Smooth muscle cell (in vitro differentiated cells): Measurements from ENCODE around the gene PHRF1. TPM values are rescaled to one million over a fixed set of nuclear protein-coding genes. Genes with fewer than 3 reads are reported as not detected.

Experiments
- DNase-seq: peaks from one replicate; lab custom pipeline; 2025; ENCODE audit not compliant: unreplicated experiment; lab: John Stamatoyannopoulos, UW
- H2AFZ ChIP-seq: fragments of 200-600 bp; sonication (generic); 2 replicates; pipeline ENCODE4 v1.6.0; 2016; ENCODE audit warnings: antibody characterized with exemption, low read depth, mild to moderate bottlenecking
- H3F3A ChIP-seq: fragments of 200-600 bp; sonication (generic); 2 replicates; pipeline ENCODE4 v1.6.0; 2017; ENCODE audit warnings: antibody characterized with exemption, low read depth
- H3K27ac ChIP-seq: fragments of 200-600 bp; sonication (generic); 2 replicates; pipeline ENCODE4 v1.5.1; 2016; ENCODE audit warnings: low read depth, mild to moderate bottlenecking
- H3K27me3 ChIP-seq: fragments of 200-600 bp; sonication (generic); 2 replicates; pipeline ENCODE4 v1.6.1; 2016; ENCODE audit warnings: low read depth, mild to moderate bottlenecking
- H3K36me3 ChIP-seq: fragments of 200-600 bp; sonication (generic); 2 replicates; pipeline ENCODE4 v1.5.1; 2016; ENCODE audit warnings: low read depth
- H3K4me1 ChIP-seq: fragments of 200-600 bp; sonication (generic); 2 replicates; pipeline ENCODE4 v1.5.1; 2016; ENCODE audit warnings: low read depth
- H3K4me2 ChIP-seq: fragments of 200-600 bp; sonication (generic); 2 replicates; pipeline ENCODE4 v1.6.0; 2016; ENCODE audit warnings: mild to moderate bottlenecking
- H3K4me3 ChIP-seq: fragments of 200-600 bp; sonication (generic); 2 replicates; pipeline ENCODE4 v1.5.1; 2016; ENCODE audit warnings: mild to moderate bottlenecking
- H3K79me2 ChIP-seq: fragments of 200-600 bp; sonication (generic); 2 replicates; pipeline ENCODE4 v1.6.0; 2016; ENCODE audit warnings: low read depth, mild to moderate bottlenecking
- H3K9ac ChIP-seq: fragments of 200-600 bp; sonication (generic); 2 replicates; pipeline ENCODE4 v1.6.0; 2016; ENCODE audit warnings: low read depth
- H3K9me3 ChIP-seq: fragments of 200-600 bp; sonication (generic); replicated peaks from 2 replicates; pipeline ENCODE4 v1.5.1; 2016; ENCODE audit warnings: low read depth
- H4K20me1 ChIP-seq: fragments of 200-600 bp; sonication (generic); 2 replicates; pipeline ENCODE4 v1.6.0; 2016; ENCODE audit warnings: low read depth
- WGBS: methylation state at CpG from one replicate; pipeline ENCODE4 v1.1.7; 2016; ENCODE audit warnings: low lambda C conversion rate; 5-methylcytosine and 5-hydroxymethylcytosine counted together
- polyA plus RNA-seq: library from polyadenylated mRNA; unstranded; fragments of >200 nt; fragmentation: Nextera tagmentation; extraction: Ambion mirVana; gene quantifications from 2 replicates; pipeline ENCODE4 v1.2.1, GENCODE V29; 2016
- total RNA-seq: library from RNA; depleted of rRNA; stranded (reverse); fragments of >200 nt; gene quantifications from 2 replicates; pipeline ENCODE4 v1.2.3, GENCODE V29; 2014
- TF ChIP-seq, protein P1 (sequence below): fragments of 200-600 bp; sonication (generic); IDR thresholded peaks from 2 replicates; pipeline ENCODE4 v1.5.1; 2017; ENCODE audit warnings: borderline replicate concordance, mild to moderate bottlenecking, antibody characterized with exemption; ENCODE audit not compliant: insufficient read depth, poor library complexity, severe bottlenecking

PHRF1 gene
- total and polyA plus RNA-seq, 2 experiments from 2014 or later = 11.6 to 20.2 TPM

DNA sequence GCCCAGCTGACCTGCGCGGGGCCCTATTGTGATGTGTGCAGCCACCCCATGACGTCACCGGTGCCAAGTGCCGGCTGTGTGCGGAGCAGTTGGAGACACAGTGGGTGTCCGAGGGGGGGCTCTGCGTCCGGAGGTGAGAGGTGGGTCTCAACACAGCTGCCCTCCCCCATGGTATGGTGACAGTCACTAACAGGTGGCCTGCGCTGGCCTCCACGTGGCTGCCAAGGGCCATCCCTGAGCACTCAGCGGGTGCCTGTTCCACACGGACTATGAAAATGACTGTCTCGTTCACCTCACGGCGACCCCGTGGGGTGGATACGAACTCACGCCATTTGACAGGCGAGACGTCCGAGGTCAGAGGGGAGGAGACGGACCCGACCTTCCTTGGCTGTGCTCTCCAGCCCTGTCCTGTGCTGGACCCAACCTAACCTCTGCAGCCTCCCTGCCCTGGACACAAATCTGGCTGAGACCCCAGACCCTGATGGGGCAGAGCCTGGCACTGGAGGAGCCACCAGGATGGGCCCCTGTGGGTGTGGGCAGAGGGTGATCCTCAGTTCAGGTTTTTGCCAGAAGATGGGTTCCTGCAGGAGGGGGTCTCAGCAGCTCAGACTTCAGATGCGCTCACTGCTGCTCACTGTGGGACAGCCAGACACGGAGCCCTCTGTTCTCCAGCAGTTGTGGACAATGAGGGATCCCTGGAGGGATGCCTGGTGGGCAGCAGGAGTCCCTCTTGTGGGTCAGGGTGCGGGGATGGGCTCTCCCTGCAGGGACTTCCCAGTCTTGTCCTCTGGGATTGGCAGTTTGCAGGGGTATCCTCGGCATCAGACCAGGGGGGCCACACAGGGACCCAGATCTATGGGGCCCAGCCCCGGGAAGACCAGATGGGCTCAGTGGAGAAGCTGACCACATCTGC is 47.2 kb upstream of the PHRF1 start:
- Histone ChIP-seq H3K36me3 (no peaks in the 10 kb centered on the region), H3K4me3 (no peak overlapping the region), H3K27ac (no peak overlapping the region), H3K9ac (no peak overlapping the region), H3F3A (no peaks in the 10 kb centered on the region), H4K20me1 (peaks cover 30% of the 10 kb centered on the region), H2AFZ (no peak overlapping the region), H3K79me2 (peaks cover 8% of the 10 kb centered on the region), H3K9me3 (no peaks in the 10 kb centered on the region), H3K4me1 (no peaks in the 10 kb centered on the region), H3K27me3 (no peaks in the 10 kb centered on the region), H3K4me2 (no peak overlapping the region)
- WGBS = 90% methylated on average over 25 of the region's 29 CpGs
- TF ChIP-seq, protein P1, sequence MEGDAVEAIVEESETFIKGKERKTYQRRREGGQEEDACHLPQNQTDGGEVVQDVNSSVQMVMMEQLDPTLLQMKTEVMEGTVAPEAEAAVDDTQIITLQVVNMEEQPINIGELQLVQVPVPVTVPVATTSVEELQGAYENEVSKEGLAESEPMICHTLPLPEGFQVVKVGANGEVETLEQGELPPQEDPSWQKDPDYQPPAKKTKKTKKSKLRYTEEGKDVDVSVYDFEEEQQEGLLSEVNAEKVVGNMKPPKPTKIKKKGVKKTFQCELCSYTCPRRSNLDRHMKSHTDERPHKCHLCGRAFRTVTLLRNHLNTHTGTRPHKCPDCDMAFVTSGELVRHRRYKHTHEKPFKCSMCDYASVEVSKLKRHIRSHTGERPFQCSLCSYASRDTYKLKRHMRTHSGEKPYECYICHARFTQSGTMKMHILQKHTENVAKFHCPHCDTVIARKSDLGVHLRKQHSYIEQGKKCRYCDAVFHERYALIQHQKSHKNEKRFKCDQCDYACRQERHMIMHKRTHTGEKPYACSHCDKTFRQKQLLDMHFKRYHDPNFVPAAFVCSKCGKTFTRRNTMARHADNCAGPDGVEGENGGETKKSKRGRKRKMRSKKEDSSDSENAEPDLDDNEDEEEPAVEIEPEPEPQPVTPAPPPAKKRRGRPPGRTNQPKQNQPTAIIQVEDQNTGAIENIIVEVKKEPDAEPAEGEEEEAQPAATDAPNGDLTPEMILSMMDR = no peak
- DNase-seq = no peak

DNA sequence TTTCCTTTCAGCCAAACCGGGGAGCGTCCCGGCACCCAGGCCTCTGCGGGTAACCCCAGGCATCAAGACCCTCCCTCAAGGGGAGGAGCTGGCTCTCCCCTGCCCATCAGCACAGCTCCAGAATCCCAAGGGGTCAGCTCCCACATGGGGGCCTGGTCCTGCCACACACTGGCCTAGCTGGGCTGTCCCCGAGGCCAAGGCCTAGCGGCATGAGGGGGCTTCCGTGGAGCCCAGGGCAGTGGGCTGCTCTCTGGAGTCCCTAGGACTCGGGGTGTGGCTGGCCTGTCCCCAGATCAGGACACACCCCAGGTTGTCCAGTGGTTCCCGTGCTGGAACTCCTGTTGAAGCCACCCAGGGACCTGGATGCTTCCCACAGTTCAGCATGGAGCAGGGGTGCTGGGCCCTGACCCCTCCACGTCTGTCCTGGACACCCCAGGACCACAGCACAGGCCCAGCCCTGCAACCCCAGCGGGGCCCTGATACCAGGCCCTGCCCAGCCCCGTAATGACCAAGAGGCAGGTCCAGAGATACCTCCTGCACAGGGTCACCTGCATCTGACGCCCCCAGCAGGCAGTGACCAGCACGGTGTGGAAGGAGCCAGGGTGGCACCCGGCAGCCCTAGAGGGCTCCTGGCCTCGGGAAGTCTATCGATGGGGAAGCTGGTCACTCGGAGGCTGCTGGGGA is 46.4 kb upstream of the PHRF1 start:
- Histone ChIP-seq H3K27me3 (no peaks in the 10 kb centered on the region), H3K4me1 (no peaks in the 10 kb centered on the region), H3K4me2 (no peak overlapping the region), H3K36me3 (no peaks in the 10 kb centered on the region), H3K79me2 (peaks cover 16% of the 10 kb centered on the region), H3K4me3 (no peak overlapping the region), H2AFZ (no peak overlapping the region), H3F3A (no peaks in the 10 kb centered on the region), H3K27ac (no peak overlapping the region), H3K9ac (no peak overlapping the region), H4K20me1 (peaks cover 35% of the 10 kb centered on the region), H3K9me3 (no peaks in the 10 kb centered on the region)
- WGBS = 93% methylated on average over 18 of the region's 18 CpGs
- TF ChIP-seq, protein P1 = no peak
- DNase-seq = no peak

DNA sequence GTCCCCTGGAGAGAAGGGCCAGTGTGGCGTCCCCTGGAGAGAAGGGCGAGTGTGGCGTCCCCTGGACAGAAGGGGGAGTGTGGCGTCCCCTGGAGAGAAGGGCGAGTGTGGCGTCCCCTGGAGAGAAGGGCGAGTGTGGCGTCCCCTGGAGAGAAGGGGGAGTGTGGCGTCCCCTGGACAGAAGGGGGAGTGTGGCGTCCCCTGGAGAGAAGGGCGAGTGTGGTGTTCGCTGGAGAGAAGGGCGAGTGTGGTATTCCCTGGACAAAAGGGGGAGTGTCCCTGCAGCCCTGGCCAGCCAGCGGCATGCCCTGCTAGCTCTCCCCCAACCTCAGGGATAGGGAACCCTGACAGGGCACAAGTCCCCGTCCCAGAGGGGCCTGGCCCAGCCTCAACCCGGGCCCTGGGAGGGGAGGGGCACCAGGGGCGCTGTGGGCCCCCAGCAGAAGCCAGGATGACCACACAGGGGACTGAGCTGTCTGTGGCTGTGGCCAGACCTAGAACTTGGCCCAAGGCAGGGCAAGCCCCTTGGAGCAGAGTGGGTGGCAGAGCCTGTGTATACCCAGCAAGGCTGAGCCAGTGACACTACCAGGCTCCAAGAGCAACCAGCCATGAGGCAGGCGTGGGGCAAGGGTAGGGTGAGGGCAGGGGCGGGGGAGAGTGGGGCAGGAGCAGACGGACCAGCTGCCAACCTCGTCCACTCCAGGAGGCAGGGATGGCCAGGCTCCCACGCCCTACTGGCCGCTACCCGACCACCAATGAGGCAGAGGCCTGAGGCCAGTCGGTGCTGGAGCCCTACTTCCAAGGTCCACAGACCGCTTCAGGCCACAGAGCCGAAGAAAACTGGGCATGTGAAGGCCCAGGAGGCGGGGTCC is 45.1 kb upstream of the PHRF1 start:
- H3K27me3 ChIP-seq = no peaks in the 10 kb centered on the region
- H3K27ac ChIP-seq = no peak overlapping the region
- no peaks in the 10 kb centered on the region for H3K9me3 ChIP-seq
- no peak overlapping the region for H3K4me2 ChIP-seq
- no peaks in the 10 kb centered on the region for H3K4me1 ChIP-seq
- TF ChIP-seq, protein P1 = no peak
- no peaks in the 10 kb centered on the region for H3F3A ChIP-seq
- H2AFZ ChIP-seq = no peak overlapping the region
- peaks cover 35% of the 10 kb centered on the region for H4K20me1 ChIP-seq
- H3K4me3 ChIP-seq = no peak overlapping the region
- H3K79me2 ChIP-seq = peaks cover 16% of the 10 kb centered on the region
- no peaks in the 10 kb centered on the region for H3K36me3 ChIP-seq
- no peak overlapping the region for H3K9ac ChIP-seq
- no peak for DNase-seq
- 96% methylated on average over 20 of the region's 28 CpGs for WGBS
